OCI-LY3 (cell line): ENCODE data around the gene IL22RA2.

Source experiments
- H2AFZ ChIP-seq: fragments of 200-600, 300-600 bp; shearing (Covaris generic); 2 replicates; pipeline ENCODE4 v1.6.0; 2014; ENCODE audit warnings: antibody characterized with exemption, low read depth, low read length
- H3K27ac ChIP-seq: fragments of 200-600, 300-600 bp; sonication (generic); 2 replicates; pipeline ENCODE4 v1.5.1; 2014; ENCODE audit warnings: mild to moderate bottlenecking, low read length, moderate library complexity, mixed read lengths
- H3K27me3 ChIP-seq: fragments of 200-600, 300-600 bp; sonication (generic); 2 replicates; pipeline ENCODE4 v1.6.1; 2014; ENCODE audit warnings: low read depth, low read length, mixed read lengths
- H3K36me3 ChIP-seq: fragments of 200-600, 300-600 bp; sonication (generic); replicated peaks from 2 replicates; pipeline ENCODE3; 2014; ENCODE audit warnings: low read depth, low read length, mixed read lengths
- H3K4me1 ChIP-seq: fragments of 300-600, 200-600 bp; sonication (generic); 2 replicates; pipeline ENCODE4 v1.6.1; 2014; ENCODE audit warnings: low read length, mixed read lengths
- H3K4me2 ChIP-seq: fragments of 200-600, 300-600 bp; sonication (generic); 2 replicates; pipeline ENCODE4 v1.6.1; 2014; ENCODE audit warnings: low read length, mixed read lengths
- H3K4me3 ChIP-seq: fragments of 300-600, 200-600 bp; sonication (generic); 2 replicates; pipeline ENCODE4 v1.5.1; 2014; ENCODE audit warnings: antibody characterized with exemption, mild to moderate bottlenecking, low read length, moderate library complexity
- H3K79me2 ChIP-seq: fragments of 300-600, 200-600 bp; shearing (Covaris generic); 2 replicates; pipeline ENCODE4 v1.6.1; 2014; ENCODE audit warnings: mild to moderate bottlenecking, low read length, mixed read lengths
- H3K9ac ChIP-seq: fragments of 300-600, 200-600 bp; shearing (Covaris generic); 2 replicates; pipeline ENCODE4 v1.6.0; 2014; ENCODE audit warnings: mild to moderate bottlenecking, low read length, moderate library complexity
- H3K9me3 ChIP-seq: fragments of 200-600, 300-600 bp; shearing (Covaris generic); 2 replicates; pipeline ENCODE4 v1.6.1; 2014; ENCODE audit warnings: low read length, mixed read lengths; ENCODE audit not compliant: insufficient read depth
- H4K20me1 ChIP-seq: fragments of 200-600, 300-600 bp; sonication (generic); 2 replicates; pipeline ENCODE4 v1.6.1; 2016; ENCODE audit warnings: low read length, mixed read lengths; ENCODE audit not compliant: insufficient read depth
- EZH2phosphoT487 ChIP-seq: fragments of 200-600 bp; shearing (Covaris generic); IDR thresholded peaks from 2 replicates; pipeline ENCODE4 v1.6.1; 2018; ENCODE audit warnings: antibody characterized with exemption, mixed run types, low read depth
- TF ChIP-seq, protein P1 (sequence below): fragments of 200-600, 300-600 bp; sonication (generic); IDR thresholded peaks from 2 replicates; pipeline ENCODE4 v1.5.1; 2014; ENCODE audit warnings: antibody characterized with exemption, low read length, low read depth

The IL22RA2 gene

DNA sequence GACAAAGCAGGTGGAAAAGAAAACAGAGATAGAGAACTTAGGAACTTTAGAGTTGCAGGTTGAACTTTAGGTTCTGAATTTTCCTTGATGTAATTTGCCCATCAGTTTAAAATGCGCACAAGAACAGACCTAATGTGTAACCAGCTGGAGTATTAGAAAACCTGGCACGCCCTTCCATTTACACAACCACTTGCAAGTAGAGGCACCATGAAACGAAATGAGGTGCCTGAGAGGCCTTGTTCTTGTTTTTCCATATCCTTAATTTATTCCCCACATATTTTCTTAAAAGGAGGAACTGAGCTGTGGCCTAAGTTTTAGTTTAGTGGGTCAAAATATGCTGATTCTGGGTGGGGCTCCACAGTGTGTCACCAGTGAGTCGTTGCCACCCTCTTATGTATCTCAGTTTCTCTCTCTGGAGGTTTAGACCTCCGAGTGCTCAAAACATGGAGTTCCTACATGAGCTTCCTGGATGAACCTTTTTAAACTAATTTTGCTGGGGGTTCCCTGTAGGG is 17.2 kb upstream of the IL22RA2 start:
- Histone ChIP-seq H4K20me1 (no peaks in the 10 kb centered on the region), H3K4me2 (no peak overlapping the region), H3K4me1 (no peaks in the 10 kb centered on the region), H3K36me3 (no peaks in the 10 kb centered on the region), H3K9me3 (peaks cover 11% of the 10 kb centered on the region; the same call in 1 of the 2 replicates), H3K4me3 (no peak overlapping the region), H3K79me2 (no peaks in the 10 kb centered on the region), H3K9ac (no peak overlapping the region), H3K27ac (no peak overlapping the region), H3K27me3 (no peaks in the 10 kb centered on the region), H2AFZ (no peak overlapping the region)
- TF ChIP-seq, protein P1, sequence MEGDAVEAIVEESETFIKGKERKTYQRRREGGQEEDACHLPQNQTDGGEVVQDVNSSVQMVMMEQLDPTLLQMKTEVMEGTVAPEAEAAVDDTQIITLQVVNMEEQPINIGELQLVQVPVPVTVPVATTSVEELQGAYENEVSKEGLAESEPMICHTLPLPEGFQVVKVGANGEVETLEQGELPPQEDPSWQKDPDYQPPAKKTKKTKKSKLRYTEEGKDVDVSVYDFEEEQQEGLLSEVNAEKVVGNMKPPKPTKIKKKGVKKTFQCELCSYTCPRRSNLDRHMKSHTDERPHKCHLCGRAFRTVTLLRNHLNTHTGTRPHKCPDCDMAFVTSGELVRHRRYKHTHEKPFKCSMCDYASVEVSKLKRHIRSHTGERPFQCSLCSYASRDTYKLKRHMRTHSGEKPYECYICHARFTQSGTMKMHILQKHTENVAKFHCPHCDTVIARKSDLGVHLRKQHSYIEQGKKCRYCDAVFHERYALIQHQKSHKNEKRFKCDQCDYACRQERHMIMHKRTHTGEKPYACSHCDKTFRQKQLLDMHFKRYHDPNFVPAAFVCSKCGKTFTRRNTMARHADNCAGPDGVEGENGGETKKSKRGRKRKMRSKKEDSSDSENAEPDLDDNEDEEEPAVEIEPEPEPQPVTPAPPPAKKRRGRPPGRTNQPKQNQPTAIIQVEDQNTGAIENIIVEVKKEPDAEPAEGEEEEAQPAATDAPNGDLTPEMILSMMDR: no peak
- no peak for TF ChIP-seq EZH2phosphoT487

DNA sequence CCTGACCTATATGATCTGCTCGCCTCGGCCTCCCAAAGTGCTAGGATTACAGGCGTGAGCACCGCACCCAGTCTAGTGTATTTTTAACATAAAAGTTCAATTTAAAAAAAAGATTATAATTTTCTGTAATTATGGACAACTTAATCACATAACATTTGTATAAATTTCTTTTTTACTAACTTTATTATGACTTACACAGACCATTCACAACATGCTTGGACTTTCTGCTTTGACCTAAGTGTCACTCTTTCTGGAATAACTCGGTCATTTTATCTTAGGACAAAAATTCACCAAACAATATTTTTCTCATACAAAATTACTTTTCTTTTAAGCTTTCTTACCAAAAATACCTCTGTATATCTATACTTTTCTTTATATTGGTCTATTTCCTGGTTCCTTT is 15.4 kb upstream of the IL22RA2 start:
- Histone ChIP-seq H4K20me1 (no peaks in the 10 kb centered on the region), H3K27me3 (no peaks in the 10 kb centered on the region), H2AFZ (no peak overlapping the region), H3K36me3 (no peaks in the 10 kb centered on the region), H3K79me2 (no peaks in the 10 kb centered on the region), H3K9me3 (peaks cover 13% of the 10 kb centered on the region; the same call in 1 of the 2 replicates), H3K4me2 (no peak overlapping the region), H3K27ac (no peak overlapping the region), H3K4me3 (no peak overlapping the region), H3K4me1 (no peaks in the 10 kb centered on the region), H3K9ac (no peak overlapping the region)
- TF ChIP-seq, protein P1: no peak
- TF ChIP-seq EZH2phosphoT487: no peak

DNA sequence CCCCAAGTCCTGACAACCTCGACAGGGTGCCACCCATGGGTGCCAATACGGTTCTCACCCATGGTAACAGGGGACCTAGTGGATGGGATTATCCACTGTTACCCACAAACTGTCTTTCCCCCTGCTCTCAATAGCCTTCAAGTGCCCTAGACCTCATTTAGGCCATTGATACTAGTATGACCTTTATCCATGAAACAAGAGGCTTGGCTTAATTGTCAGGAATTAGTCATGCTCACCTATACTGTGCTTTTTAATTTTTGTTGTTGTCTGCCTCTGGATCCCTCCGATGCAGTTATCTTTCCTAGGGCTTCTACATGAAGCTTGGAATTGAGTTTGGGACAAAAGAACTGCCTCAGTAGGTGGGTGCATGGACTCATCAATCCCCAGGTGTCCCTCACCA is 11.8 kb upstream of the IL22RA2 start:
- Histone ChIP-seq H3K9me3 (peaks cover 24% of the 10 kb centered on the region; the same call in 1 of the 2 replicates), H3K79me2 (no peaks in the 10 kb centered on the region), H3K27ac (no peak overlapping the region), H3K9ac (no peak overlapping the region), H3K4me2 (no peak overlapping the region), H3K27me3 (no peaks in the 10 kb centered on the region), H4K20me1 (no peaks in the 10 kb centered on the region), H2AFZ (no peak overlapping the region), H3K4me3 (no peak overlapping the region), H3K36me3 (no peaks in the 10 kb centered on the region), H3K4me1 (no peaks in the 10 kb centered on the region)
- TF ChIP-seq EZH2phosphoT487: no peak
- TF ChIP-seq, protein P1: no peak

DNA sequence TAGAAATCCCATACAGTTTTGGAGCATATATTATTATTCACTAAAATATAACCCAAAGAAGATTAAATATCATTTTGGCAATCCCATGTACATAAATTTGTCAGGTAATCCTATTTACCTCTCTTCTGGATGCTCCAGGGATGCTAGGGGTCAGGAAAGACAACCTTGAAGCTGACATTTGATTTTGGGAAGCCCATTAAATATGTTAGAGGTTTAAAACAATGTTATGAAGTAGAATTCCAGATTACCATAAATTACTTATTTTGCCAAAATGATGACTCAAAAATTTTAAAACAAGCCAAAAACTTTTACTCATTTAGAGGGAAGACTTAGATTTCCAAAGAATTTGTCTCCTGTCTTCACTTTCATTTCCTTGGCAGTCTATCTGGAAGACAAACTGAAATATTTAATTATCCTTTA is 9.2 kb upstream of the IL22RA2 start:
- no peak for TF ChIP-seq EZH2phosphoT487
- TF ChIP-seq, protein P1: no peak
- Histone ChIP-seq H3K79me2 (no peaks in the 10 kb centered on the region), H3K4me1 (no peaks in the 10 kb centered on the region), H3K27me3 (no peaks in the 10 kb centered on the region), H3K9ac (no peak overlapping the region), H3K36me3 (no peaks in the 10 kb centered on the region), H3K9me3 (peaks cover 18% of the 10 kb centered on the region; the same call in 1 of the 2 replicates), H4K20me1 (no peaks in the 10 kb centered on the region), H3K4me3 (no peak overlapping the region), H3K4me2 (no peak overlapping the region), H3K27ac (no peak overlapping the region), H2AFZ (no peak overlapping the region)
